HepG2 (cell line): ENCODE data around the gene NLRC3. TPM values are rescaled to one million over a fixed set of nuclear protein-coding genes. Genes with fewer than 3 reads are reported as not detected.

Experiments used
- ATAC-seq: fragments of 200-7000 bp; cut with Tn5 transposase; 3 replicates; pipeline ENCODE4 v1.9.1; 2020; ENCODE audit warnings: mild to moderate bottlenecking, moderate library complexity
- BruUV-seq: library from RNA; stranded (reverse); fragments of 400-500 nt; replicated peaks from 2 replicates; lab custom pipeline; 2021; lab: Mats Ljungman, UMichigan
- CTCF ChIA-PET: fragments of 300-600 bp; formaldehyde crosslinking; extraction: SDS; loops from one replicate; lab custom pipeline; 2021; ENCODE audit warnings: low total read pairs, inconsistent platforms, low intra/inter-chr PET ratio; lab: Yijun Ruan, JAX
- POLR2A ChIA-PET: fragments of 350-600 bp; sonication (Branson Sonifier 250); formaldehyde crosslinking; loops from one replicate; lab custom pipeline; 2020; ENCODE audit warnings: antibody characterized with exemption, inconsistent platforms; lab: Yijun Ruan, JAX
- DNase-seq: peaks from one replicate; pipeline ENCODE4 v3.0.0-alpha.2; 2015; ENCODE audit warnings: low spot score
- FAIRE-seq: peaks from 3 replicates; lab custom pipeline; 2011; peaks lifted over from hg19 to GRCh38; lab: Jason Lieb, UNC
- H2AFZ ChIP-seq: one replicate; pipeline ENCODE4 v1.6.1; 2011; ENCODE audit warnings: low read length, inconsistent platforms
- H3K27ac ChIP-seq: fragments of 300-600 bp; 3 replicates; pipeline ENCODE4 v1.8.0; 2011; ENCODE audit warnings: mixed run types, mild to moderate bottlenecking, mixed read lengths, low read length, inconsistent platforms; ENCODE audit not compliant: insufficient read depth; ENCODE audit errors: extremely low read length
- H3K27me3 ChIP-seq, 2 experiments: fragments of 200-600 bp in 1 of 2; 2 replicates in 1 of 2; 3 replicates in 1 of 2; pipeline versions ENCODE4 v1.6.0 to v1.8.0; 2011; ENCODE audit warnings: low read length in 2 of 2, mild to moderate bottlenecking in 2 of 2, moderate library complexity in 2 of 2, inconsistent platforms in 1 of 2; ENCODE audit not compliant: insufficient read depth in 2 of 2, control insufficient read depth in 1 of 2
- H3K36me3 ChIP-seq, 2 experiments: fragments of 200-600 bp in 1 of 2; replicated peaks in 1 of 2; 2 replicates in 1 of 2; 3 replicates in 1 of 2; pipeline versions ENCODE4 v1.5.1 to v1.8.0; 2011; ENCODE audit warnings: low read length in 2 of 2, inconsistent platforms in 1 of 2; ENCODE audit not compliant: insufficient read depth in 2 of 2, control insufficient read depth in 1 of 2
- H3K4me1 ChIP-seq: 2 replicates; pipeline ENCODE4 v1.5.1; 2012; ENCODE audit warnings: low read length, inconsistent platforms; ENCODE audit not compliant: insufficient read depth
- H3K4me2 ChIP-seq: 2 replicates; pipeline ENCODE4 v1.6.0; 2011; ENCODE audit warnings: low read depth, low read length, inconsistent platforms
- H3K4me3 ChIP-seq, 3 experiments: fragments of 200-600 bp in 1 of 3; sonication (generic), shearing (Covaris generic) in 1 of 3; replicated peaks in 1 of 3; 2 replicates each; pipeline ENCODE4 v1.5.1; 2011 to 2016; ENCODE audit warnings: low read length in 3 of 3, inconsistent platforms in 2 of 3, low read depth in 2 of 3, mild to moderate bottlenecking in 2 of 3, control low read depth in 1 of 3, mixed read lengths in 1 of 3; ENCODE audit not compliant: insufficient read depth in 1 of 3
- H3K79me2 ChIP-seq: one replicate; pipeline ENCODE4 v1.6.1; 2011; ENCODE audit warnings: low read length, inconsistent platforms; ENCODE audit not compliant: insufficient read depth
- H3K9ac ChIP-seq: 2 replicates; pipeline ENCODE4 v1.6.0; 2011; ENCODE audit warnings: mild to moderate bottlenecking, low read depth, low read length, inconsistent platforms; ENCODE audit not compliant: insufficient read depth
- H3K9me3 ChIP-seq: 2 replicates; pipeline ENCODE4 v1.5.1; 2012; ENCODE audit warnings: mild to moderate bottlenecking, low read length
- H4K20me1 ChIP-seq: 2 replicates; pipeline ENCODE4 v1.6.0; 2011; ENCODE audit warnings: inconsistent platforms, mild to moderate bottlenecking, low read length, moderate library complexity; ENCODE audit not compliant: insufficient read depth
- CREBL2 ChIP-seq: sonication (generic); formaldehyde crosslinking; IDR thresholded peaks from 2 replicates; pipeline ENCODE4 v1.8.1; 2023; ENCODE audit warnings: missing genetic modification reagents, mild to moderate bottlenecking, borderline replicate concordance
- EHMT2 ChIP-seq: fragments of 200-600 bp; sonication (generic); IDR thresholded peaks from 2 replicates; pipeline ENCODE4 v1.7.0; 2017; ENCODE audit warnings: antibody characterized with exemption, low read depth, low read length, borderline replicate concordance
- FIP1L1 ChIP-seq: fragments of 200-400 bp; formaldehyde crosslinking; IDR thresholded peaks from 2 replicates; pipeline ENCODE4 v1.6.1; 2018; ENCODE audit warnings: low read depth, mild to moderate bottlenecking, low read length, moderate library complexity, borderline replicate concordance; ENCODE audit not compliant: insufficient read depth
- HBP1 ChIP-seq: IDR thresholded peaks from 2 replicates; pipeline ENCODE4 v1.6.1; 2016; ENCODE audit warnings: low read depth, control low read depth
- HOXA9 ChIP-seq: sonication (generic); formaldehyde crosslinking; IDR thresholded peaks from 2 replicates; pipeline ENCODE4 v1.8.1; 2022; ENCODE audit warnings: missing genetic modification reagents, mild to moderate bottlenecking, moderate library complexity, borderline replicate concordance
- JARID2 ChIP-seq: sonication (generic); formaldehyde crosslinking; IDR thresholded peaks from 2 replicates; pipeline ENCODE4 v1.8.1; 2023; ENCODE audit warnings: missing genetic modification reagents, inconsistent platforms; ENCODE audit not compliant: insufficient replicate concordance
- KDM3A ChIP-seq: IDR thresholded peaks from 2 replicates; pipeline ENCODE4 v1.6.1; 2018; ENCODE audit warnings: low read depth, missing compliant biosample characterization
- ZNF512 ChIP-seq: sonication (generic); formaldehyde crosslinking; IDR thresholded peaks from 2 replicates; pipeline ENCODE4 v1.4.0; 2020; ENCODE audit warnings: mild to moderate bottlenecking, missing genetic modification reagents
- ZNF781 ChIP-seq: sonication (generic); formaldehyde crosslinking; IDR thresholded peaks from 2 replicates; pipeline ENCODE4 v1.5.1; 2020; ENCODE audit warnings: borderline replicate concordance, mild to moderate bottlenecking, missing genetic modification reagents; ENCODE audit errors: not compliant biosample characterization
- ZNF891 ChIP-seq: sonication (generic); formaldehyde crosslinking; IDR thresholded peaks from 2 replicates; pipeline ENCODE4 v1.5.0; 2020; ENCODE audit warnings: mild to moderate bottlenecking, missing genetic modification reagents
- WGBS: methylation state at CpG from one replicate; pipeline ENCODE4 v1.1.6; 2017; ENCODE audit warnings: low lambda C conversion rate; 5-methylcytosine and 5-hydroxymethylcytosine counted together
- in situ Hi-C: cut with HindIII; loops from 2 replicates; pipeline ENCODE4 v1.10.0; 2017; ENCODE audit warnings: low pct_unique_long_range_greater_than_20kb; ENCODE audit not compliant: extremely low pct_ligation_motif_present
- intact Hi-C: fragments of 100-400 bp; cut with micrococcal nuclease; formaldehyde crosslinking; loops from one replicate; pipeline ENCODE4 v1.10.0; 2022; ENCODE audit not compliant: unreplicated experiment
- polyA plus RNA-seq, 8 experiments: library from polyadenylated mRNA; depleted of rRNA in 3 of 8; stranded (reverse) in 7 of 8; unstranded in 1 of 8; fragments of >200 nt; fragmentation: Illumina TruSeq in 4 of 8; extraction: Trizol in 4 of 8; gene quantifications; 2 replicates each; pipeline versions ENCODE4 v1.2.1 to v1.2.3, GENCODE V29; 2011 to 2016; ENCODE audit warnings: low read depth in 4 of 8, missing spikeins in 1 of 8, mixed read lengths in 1 of 8; ENCODE audit not compliant: insufficient read depth in 1 of 8
- total RNA-seq, 5 experiments: library from RNA; depleted of rRNA; stranded (reverse); fragments of >200 nt; fragmentation: Illumina TruSeq; extraction: Trizol; gene quantifications; 2 replicates each; pipeline ENCODE4 v1.2.3, GENCODE V29; 2016; ENCODE audit warnings: low read depth in 1 of 5

Gene NLRC3
- total and polyA plus RNA-seq, 2 of the 13 experiments (the other 11 are each of a cell fraction or from before 2014, with no cell fraction given) = not detected

- peaks cover 10% of the 10 kb centered on the region for H3K4me1 ChIP-seq
- no peak overlapping the region for H3K9ac ChIP-seq
- in situ Hi-C loops = no loop called here
- FAIRE-seq (no peak), ATAC-seq (no peak), DNase-seq (no peak)
- intact Hi-C loops = no loop called here
- no peaks in the 10 kb centered on the region for H3K9me3 ChIP-seq
- H4K20me1 ChIP-seq = no peaks in the 10 kb centered on the region
- no TSS peak for BruUV-seq
- H3K79me2 ChIP-seq = no peaks in the 10 kb centered on the region
- H3K27ac ChIP-seq = no peak overlapping the region
- CTCF ChIA-PET = no interaction called here
- H2AFZ ChIP-seq = no peak overlapping the region
- TF ChIP-seq KDM3A (CRISPR knock-in tag) (no peak), ZNF512 (CRISPR knock-in tag) (no peak), HBP1 (CRISPR knock-in tag) (no peak), FIP1L1 (no peak), ZNF781 (CRISPR knock-in tag) (no peak), EHMT2 (no peak), CREBL2 (CRISPR knock-in tag) (no peak), JARID2 (CRISPR knock-in tag) (no peak), ZNF891 (CRISPR knock-in tag) (no peak), HOXA9 (CRISPR knock-in tag) (no peak)
- no peak overlapping the region for H3K4me2 ChIP-seq
- POLR2A ChIA-PET = no interaction called here
- 97% methylated on average over 13 of the region's 13 CpGs for WGBS
- no peaks in the 10 kb centered on the region for H3K27me3 ChIP-seq
- H3K36me3 ChIP-seq = peaks cover 8 to 35% of the 10 kb centered on the region in 2 experiments
- no peak overlapping the region for H3K4me3 ChIP-seq
Observed at GRCh38 chr16:3509470-3509928, 67.7 kb downstream of the NLRC3 start.
